AG08396 (cell line): ENCODE data around the gene RIBC2.
"Not testable (repeated sequence)": the region's sequence is repeated elsewhere in the genome, so short reads cannot be mapped to it uniquely, and the experiment has no call there.

Source experiments
- DNase-seq: peaks from one replicate; pipeline ENCODE4 v3.0.0; 2012; ENCODE audit warnings: low spot score, mixed read lengths

Gene RIBC2, protein sequence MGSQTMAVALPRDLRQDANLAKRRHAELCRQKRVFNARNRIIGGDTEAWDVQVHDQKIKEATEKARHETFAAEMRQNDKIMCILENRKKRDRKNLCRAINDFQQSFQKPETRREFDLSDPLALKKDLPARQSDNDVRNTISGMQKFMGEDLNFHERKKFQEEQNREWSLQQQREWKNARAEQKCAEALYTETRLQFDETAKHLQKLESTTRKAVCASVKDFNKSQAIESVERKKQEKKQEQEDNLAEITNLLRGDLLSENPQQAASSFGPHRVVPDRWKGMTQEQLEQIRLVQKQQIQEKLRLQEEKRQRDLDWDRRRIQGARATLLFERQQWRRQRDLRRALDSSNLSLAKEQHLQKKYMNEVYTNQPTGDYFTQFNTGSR

DNA sequence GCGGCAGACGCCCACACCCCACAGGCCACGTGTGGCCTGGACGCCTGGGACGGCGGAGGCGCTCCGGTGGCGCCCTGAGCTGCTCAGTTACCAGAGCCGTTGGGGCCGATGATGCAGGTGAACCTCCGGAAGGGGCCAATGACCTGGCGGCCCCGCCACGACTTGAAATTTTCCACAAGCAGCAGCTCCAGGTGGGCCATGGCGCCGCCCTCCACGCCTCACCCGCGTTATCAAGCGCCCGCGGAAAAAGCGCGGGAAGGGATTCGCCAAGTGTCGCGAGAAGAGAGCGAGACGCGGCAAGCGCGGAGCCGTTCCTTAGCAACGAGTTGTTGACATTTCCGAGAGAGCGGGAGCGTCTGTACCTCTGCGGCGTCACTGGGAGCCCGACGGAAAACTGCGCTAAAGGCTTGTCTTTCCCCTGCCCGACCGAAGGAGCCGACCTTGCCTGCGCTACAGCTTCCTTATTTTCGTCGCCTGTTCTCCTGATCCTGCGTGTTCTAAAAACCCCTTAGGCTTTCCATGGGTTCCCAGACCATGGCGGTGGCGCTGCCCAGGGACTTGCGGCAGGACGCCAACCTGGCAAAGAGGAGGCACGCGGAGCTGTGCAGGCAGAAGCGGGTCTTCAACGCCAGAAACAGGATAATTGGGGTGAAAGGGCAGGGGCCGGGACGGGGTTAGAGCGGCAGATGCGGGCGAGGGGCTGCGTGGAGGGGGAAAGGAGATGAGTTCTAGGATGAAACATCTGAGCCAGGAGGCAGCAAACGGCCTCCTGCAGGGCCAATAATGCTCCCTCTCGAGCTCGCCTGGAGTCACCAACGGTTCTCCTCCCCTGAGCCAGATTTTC is at the start of gene RIBC2, which contains the start of gene SMC1B:
RIBC2 (plus strand) TSS at position 326 of the 844 bp plus-strand sequence; CDS start at position 520, 194 bp downstream.
SMC1B (minus strand) TSS at position 232 of the 844 bp plus-strand sequence; CDS start at position 200, 32 bp downstream.
- peak; percentile 87 for DNase-seq

DNA sequence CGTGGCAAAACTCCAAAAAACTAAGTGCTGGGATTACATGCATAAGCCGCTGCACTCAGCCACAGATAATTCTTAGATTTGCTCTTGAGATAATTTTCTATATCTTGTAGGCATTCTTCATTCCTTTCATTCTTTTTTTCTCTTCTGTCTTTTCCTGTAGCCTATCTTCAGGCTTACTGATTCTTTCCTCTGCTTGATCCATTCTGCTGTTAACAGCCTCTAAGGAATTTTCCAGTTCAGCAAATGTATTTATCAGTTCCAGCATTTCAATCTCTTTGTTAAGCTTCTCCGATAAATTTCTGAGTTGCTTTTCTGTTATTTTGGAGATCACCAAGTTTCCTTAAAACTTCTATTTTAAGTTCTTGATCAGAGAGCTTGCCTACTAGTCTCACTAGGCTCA is 46.8 kb upstream of the RIBC2 start:
- DNase-seq, result no peak

DNA sequence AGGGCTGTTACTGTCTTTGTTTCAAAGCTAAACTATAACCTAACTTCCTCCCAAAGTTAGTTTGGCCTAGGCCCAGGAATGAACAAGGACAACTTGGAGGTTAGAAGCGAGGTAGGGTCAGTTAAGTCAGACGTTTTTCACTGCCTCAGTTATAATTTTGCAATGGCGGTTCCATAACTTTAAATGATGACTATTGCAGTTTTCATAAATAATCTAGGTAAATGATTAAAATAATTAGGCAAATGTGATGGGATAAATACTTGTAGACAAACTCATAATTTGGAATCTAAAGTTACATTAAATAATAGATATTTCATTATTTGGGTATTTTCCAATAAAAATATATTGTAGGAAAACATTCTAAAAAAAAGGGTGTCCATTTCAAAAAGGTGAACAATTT is 39.9 kb upstream of the RIBC2 start:
- not testable (repeated sequence) for DNase-seq

DNA sequence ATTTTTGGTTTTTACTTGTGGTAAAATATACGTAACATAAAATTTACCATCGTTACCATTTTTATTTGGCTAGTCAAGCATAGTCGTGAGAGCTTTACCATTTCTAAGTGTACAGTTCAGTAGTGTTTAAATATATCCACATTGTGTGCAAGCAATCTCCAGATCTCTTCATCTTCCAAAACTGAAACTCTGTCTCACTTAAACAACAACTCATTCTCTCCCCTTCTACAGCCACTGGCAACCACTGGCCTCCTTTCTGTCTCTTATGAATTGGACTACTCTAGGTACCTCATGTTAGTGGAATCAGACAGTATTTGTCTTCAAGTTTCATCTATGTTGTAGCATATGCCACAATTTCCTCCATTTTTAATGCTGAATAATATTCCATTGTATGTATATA is 37.5 kb upstream of the RIBC2 start:
- DNase-seq, result no peak

DNA sequence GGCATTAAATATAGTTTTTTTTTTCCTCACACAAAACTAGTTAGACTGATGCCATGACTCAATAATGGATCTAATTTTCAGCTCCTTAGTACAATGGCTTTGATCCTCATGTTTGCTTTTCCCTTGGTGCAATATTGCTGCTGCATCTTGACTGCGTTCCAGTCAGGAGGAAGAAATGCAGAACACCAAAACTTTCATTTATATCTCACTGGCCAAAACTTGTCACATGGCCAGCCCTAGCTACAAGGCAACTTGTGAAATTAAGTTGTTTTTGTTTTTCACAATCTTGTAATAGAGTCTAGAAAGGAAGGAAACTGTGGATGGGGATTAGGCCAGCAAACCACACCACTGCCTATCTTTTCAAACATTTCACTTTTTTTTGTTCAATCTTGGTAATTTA is 36.8 kb upstream of the RIBC2 start:
- DNase-seq, result no peak

DNA sequence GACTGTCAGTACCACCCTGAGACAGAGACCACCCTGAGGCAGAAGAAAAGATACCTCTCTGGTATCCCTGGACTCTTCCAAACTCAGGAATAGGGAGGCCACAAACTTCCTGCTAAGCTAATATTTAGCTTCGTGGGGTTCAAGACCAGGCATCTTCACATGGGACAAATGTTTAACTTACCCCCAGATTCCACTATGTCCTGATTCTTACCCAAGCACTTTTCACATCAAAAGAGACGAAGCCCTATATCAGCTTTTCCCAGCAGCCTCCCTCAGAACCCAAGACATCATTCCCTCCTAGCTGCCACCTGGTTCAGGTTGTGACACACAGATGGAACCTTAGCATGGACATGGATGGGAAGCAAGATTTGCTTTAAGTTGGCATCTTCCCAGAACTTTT is 32.1 kb upstream of the RIBC2 start:
- no peak for DNase-seq

DNA sequence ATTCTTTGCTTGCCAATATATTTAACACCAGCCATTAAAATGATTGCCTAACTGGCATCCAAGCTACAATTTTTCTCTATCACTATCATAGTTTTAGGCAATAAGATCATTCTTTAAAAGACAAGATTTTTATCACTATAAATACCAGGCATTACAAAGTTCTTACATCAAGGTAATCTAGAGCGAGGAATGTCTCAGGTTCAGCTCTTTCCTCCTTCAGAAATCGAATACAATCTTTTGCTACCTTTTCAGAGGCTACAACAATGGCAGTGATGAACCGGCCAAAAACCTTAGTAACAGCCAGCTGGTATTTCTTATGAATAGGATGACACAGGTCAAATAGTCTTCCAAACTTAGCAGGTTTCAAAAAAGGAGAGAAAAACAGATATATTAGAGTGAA is 23.9 kb upstream of the RIBC2 start:
- DNase-seq, result no peak

DNA sequence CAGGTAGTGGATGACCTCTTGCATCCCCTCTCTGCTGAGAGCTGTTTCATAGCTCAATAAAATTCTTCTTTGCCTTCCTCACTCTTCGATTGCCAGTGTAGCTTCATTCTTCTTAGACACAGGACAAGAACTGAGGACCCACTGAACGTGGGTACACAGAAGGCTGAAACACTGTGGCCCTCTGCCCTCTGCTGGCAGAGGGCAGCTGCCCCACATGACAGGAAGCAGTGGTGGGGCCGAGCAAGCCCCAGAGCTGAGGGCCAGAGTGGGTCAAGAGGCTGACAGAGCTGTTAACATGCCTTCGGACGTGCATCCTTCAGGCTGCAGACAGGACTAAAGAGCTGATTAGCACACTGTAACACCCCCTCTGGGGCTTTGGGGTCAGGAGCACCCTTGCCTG is 15.7 kb upstream of the RIBC2 start:
- no peak for DNase-seq

DNA sequence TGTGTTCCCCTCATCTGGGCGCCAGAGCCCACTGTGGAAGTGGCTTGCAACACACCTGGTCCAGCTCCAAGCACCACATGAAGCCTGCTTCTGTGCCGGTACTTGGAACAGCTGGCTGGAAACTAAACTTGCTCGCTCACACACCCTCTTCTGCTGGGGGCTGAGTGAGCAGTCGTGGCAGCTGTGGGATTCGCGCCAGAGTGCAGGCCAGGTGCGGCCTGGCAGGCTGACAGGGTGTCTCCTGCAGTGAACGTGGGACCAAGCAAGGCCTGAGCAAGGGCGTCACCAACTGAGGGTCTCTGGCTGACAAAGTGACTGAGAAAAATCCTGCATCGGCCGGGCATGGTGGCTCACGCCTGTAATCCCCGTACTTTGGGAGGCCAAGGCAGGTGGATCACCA is 15.3 kb upstream of the RIBC2 start:
- DNase-seq, result no peak

DNA sequence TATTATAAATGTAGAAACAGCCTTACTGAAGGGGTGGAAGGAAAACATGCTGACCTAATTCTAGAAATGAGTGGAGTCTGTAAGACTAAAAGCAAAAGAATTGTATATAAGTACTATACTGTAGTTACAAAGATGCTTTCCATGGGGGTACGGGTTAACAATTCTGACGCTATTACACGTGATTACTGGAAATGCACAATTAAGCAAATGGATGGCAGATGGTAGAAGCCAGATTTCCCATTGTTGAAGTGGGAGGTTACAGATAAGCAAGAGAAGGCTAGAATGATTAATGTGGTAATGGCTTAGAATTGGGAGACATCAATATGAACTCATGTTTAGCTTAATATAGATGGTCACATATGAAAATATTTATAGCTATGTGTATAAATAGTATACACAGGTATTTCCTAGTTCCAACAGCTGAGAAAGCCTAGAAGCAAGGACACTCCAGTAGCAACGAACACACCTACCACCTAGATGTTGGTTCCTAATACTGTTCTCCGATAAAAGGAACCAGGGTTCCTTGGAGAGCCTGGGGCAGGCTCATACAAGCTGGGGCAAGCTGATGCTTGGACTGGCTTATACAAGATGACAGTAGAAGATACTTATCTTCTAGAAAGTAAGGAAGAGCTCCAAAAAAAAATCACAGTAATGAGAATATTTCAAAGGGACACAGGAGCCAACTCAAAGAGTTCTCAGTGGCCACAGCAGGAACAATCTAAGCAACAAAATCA is 13.6 kb upstream of the RIBC2 start:
- no peak for DNase-seq

DNA sequence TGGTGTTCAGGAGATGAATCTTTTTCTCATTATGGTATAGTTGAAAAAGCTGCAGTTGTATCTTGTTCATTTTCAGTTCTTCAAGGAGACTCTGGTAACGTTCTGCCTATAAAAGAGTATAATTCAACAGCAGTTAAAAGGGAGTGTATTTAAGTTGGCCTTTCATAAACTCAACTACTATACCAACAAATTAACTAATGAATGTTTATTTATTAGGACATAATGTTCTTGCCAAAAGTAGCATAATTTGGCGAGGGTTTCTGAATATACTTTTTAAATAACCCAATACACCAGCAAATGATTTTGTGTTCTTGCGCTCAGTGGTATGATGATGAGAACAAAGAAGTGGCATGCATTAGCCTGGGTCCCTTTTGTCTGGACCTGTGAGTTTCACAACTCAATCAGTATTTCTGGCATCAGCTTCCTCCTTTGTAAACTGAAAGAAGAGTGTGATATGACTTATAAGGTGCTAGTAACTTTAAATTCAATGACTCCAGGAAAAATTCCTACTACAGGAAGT is 11.0 kb upstream of the RIBC2 start:
- DNase-seq, result no peak

DNA sequence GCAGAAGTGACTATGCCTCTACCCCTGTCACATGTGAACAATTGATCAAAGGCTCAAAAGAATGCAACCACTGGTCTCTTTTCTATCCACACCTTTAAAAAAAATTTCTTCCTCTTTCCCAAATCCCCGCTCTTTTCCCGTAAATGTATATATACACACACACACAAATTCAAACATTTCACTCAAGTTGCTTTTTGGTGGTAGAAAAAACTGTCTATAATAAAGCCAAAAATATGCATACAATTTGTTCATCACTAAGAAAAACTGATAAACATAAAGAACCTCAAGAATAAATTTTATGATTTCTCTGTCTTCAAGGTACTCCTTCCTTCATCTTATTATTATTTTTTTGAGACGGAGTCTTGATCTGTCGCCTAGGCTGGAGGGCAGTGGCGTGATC is 5.7 kb upstream of the RIBC2 start:
- DNase-seq, result no peak

DNA sequence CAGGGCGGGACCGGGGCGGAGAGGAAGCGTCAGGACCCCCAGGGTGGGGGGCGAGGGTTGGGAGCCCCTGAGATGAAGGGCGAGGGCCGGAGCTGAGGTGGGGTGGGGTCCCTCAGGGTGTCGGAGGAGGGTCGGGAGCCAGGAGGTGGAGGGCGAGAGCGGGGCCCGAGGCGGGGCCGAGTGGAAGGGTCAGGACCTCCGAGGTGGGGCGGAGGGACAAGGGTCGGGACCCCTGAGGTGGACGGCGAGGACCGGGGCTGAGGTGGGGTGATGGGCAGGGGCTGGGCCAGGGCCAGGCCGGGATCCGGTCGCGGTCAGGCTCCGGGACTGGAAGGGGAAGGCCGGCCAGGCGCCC is 503 bp upstream of the RIBC2 start:
- no peak for DNase-seq

DNA sequence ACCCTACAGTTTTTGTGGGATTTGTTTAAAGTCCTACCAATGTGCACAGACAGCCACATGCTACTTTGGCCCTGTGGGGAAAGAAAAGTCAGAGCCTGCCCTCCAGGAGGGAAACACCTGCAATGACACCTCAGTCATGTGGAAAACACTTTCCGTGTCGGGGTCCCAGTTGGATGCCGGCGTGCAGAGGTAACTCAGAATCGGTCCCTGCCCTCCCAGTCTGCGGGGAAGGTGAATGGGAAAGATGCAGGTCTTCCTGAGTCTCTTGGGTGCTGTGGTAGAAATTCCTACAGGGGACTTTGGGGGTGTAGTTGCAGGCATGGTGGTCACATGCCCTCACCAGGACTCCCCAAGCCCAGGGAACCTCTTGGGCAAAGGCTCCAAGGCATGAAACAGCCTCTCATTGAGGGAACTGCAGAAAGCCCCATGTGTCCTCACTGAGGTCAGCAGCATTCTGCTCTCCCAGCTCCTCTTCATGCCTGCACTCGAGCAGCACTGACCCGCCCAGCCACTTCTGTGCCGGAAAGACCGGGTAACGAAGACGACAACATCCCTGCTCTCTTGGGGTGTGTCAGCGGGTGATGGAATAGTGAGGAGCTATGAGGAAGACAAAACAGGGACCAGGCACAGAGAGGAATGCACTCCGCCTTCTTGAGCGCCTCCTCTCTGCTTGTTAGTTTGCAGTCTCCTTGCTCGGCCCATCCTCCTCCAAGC is 4.7 kb downstream of the RIBC2 start:
- no peak for DNase-seq

DNA sequence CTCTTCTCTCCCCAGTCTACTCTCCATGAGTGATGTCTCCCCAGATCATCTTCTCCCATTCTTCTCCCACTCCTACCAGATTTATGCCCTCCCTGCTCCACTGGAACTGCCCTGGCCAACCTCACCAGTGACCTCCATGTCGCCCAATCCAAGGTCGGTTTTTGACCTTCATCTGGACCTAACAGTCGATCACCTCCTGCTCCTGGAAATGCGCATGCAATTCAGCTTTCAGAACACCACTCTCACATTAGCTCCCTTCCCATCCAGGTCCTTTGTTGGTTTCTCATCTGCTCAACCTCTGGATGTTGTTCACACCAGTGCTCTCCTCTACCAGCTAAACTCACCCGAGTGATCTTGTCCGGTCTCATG is 5.3 kb downstream of the RIBC2 start:
- no peak for DNase-seq

DNA sequence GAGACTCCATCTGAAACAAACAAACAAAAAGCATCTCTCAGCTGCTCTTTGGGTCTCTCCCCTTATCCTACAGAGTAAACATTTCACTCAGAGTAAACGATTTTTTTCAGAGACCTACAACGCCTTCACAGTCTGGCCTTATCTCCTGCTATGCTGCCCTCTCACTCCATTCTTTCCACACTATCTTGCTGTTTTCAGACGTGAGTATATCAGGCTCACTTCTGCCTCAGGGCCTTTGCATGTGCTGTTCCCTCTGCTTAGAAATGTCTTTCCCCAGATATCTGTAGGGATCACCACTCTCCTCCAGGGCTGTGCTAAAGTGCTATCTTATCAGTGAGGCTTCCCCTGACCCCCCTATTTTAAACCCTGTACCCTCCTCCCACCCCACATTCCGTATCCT is 6.5 kb downstream of the RIBC2 start:
- DNase-seq, result no peak

DNA sequence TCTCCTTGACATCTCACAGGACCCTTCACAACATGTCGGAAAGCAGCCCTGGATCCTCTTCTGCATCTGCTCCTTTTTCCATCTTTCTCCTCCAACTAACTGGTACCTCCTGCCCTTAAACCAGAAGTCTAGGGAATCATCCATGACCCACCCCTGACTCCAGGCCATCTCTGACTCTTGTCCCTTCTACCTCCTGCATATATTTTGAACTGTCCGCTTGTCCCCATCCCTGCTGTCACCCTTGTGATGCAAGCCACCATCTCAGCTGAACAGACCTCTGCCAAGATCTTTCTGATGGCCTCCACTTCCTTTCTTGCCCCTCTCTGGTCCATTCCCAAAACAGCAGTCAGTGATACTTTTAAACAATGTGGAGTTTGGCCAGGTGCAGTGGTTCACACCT is 7.0 kb downstream of the RIBC2 start:
- DNase-seq, result no peak

DNA sequence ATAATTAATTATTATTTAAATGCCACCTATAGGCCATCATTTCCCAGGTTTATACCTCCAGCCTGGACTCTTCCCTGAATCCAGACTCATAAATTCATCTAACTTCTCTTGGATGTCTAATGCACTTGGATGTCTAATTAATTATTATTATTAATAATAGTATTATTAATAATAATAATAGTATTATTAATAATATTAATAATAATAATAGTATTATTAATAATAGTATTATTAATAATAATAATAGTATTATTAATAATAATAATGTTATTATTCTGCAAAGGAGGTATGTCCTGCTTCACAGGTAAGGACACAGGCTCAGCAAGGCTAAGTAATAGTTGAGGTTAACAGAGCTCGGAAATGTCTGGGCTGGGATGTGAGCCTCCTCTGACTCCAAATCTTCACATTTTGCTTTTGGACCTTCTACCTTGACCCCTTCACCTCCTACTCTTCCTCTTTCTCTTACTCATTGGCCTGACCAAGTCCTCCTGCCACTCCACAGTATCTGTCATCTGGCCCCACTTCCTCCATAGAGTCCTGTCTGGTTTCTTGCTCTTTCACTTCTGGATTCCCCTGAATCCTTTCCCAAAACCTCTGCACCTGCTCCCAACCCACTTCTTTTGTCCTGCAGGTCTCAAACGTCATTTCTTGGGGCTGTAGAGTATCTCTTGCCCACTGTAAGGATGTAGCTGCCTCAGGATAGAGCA is 8.0 kb downstream of the RIBC2 start:
- DNase-seq, result no peak

DNA sequence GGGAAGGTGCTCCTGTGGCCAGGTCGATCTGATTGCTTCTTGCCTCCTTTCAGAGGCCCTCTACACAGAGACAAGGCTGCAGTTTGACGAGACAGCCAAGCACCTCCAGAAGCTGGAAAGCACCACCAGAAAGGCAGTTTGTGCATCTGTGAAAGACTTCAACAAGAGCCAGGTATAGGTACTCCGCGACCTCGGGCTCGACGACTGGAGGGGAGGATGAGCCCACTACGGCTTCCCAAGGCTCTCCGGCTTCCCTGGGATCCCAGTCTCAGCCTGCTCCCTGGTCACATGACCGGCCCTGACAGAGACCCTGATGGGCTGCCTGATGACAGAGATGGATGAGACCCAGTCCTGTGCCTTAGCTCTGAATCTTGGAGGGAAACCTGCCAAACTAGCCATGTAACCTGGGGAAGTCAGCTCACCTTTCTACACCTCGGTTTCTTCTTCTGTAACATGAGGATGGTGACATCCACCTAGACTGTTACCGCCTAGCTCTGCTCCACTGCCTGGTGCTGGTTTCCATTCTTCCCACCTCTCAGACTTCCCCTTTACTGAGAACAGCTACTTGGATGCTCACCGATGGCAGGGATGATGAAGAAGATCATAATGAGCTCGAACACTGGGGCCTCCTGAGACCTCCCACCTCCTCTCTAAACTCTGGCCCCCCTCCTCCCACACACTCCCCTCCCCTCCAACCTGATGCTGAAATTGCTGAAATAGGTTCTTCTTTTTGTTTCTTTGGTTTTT is 8.9 kb downstream of the RIBC2 start:
- DNase-seq, result no peak

DNA sequence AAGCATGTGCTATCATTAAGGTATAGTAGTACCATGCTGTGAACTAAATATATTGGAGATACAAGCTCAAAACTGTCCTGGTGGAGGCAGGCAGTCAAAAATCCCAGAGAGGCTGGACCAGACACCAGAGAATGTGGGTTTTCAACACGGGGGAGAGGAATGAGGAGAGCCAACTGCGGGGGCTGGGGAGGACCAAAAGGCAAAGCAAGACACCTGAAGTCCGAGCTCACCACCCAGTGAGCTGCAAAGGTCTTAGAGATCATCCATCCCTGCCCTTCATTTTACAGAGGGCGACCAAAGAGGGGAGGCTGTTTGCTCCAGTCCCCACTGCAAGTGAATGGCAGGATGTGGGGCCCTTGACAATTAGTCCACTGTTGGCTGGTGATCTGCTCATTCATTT is 10.0 kb downstream of the RIBC2 start:
- DNase-seq, result no peak
